Neural progenitor cell (in vitro differentiated cells): ENCODE results near the gene SPSB4. TPM values are rescaled to one million over a fixed set of nuclear protein-coding genes. Genes with fewer than 3 reads are reported as not detected.

Source experiments
- DNase-seq: peaks from one replicate; pipeline ENCODE4 v3.0.0-alpha.2; 2016; ENCODE audit warnings: low spot score
- H2AFZ ChIP-seq: fragments of 200-600 bp; sonication (generic); replicated peaks from 2 replicates; pipeline ENCODE4 v1.6.1; 2016; ENCODE audit warnings: antibody characterized with exemption
- H3F3A ChIP-seq: fragments of 200-600 bp; sonication (generic); 2 replicates; pipeline ENCODE4 v1.6.1; 2016; ENCODE audit warnings: antibody characterized with exemption, low read depth
- H3K27ac ChIP-seq: fragments of 200-600 bp; sonication (generic); 2 replicates; pipeline ENCODE4 v1.5.1; 2016; ENCODE audit warnings: mild to moderate bottlenecking
- H3K27me3 ChIP-seq: fragments of 200-600 bp; sonication (generic); 2 replicates; pipeline ENCODE4 v1.6.1; 2016; ENCODE audit warnings: mild to moderate bottlenecking, moderate library complexity
- H3K36me3 ChIP-seq: fragments of 200-600 bp; sonication (generic); 2 replicates; pipeline ENCODE4 v1.5.1; 2016
- H3K4me1 ChIP-seq: fragments of 200-600 bp; sonication (generic); 2 replicates; pipeline ENCODE4 v1.6.1; 2016; ENCODE audit warnings: mixed run types
- H3K4me2 ChIP-seq: fragments of 200-600 bp; sonication (generic); 2 replicates; pipeline ENCODE4 v1.6.1; 2016
- H3K4me3 ChIP-seq: fragments of 200-600 bp; sonication (generic); 2 replicates; pipeline ENCODE4 v1.5.1; 2016
- H3K79me2 ChIP-seq: fragments of 200-600 bp; sonication (generic); 2 replicates; pipeline ENCODE4 v1.6.1; 2016; ENCODE audit warnings: low read depth
- H3K9ac ChIP-seq: fragments of 200-600 bp; sonication (generic); 2 replicates; pipeline ENCODE4 v1.6.1; 2016
- H3K9me3 ChIP-seq: fragments of 200-600 bp; sonication (generic); 2 replicates; pipeline ENCODE4 v1.5.1; 2016; ENCODE audit warnings: low read depth
- H4K20me1 ChIP-seq: fragments of 200-600 bp; sonication (generic); 2 replicates; pipeline ENCODE4 v1.6.1; 2016; ENCODE audit warnings: low read depth
- H3K27ac Mint-ChIP-seq: 3 replicates; pipeline ENCODE4 v1.8.0; 2021; ENCODE audit warnings: mixed read lengths
- H3K27me3 Mint-ChIP-seq: 2 replicates; pipeline ENCODE4 v1.8.0; 2022; ENCODE audit warnings: low read depth, mild to moderate bottlenecking, inconsistent platforms, moderate library complexity, mixed read lengths; ENCODE audit not compliant: insufficient read depth
- H3K36me3 Mint-ChIP-seq: 3 replicates; pipeline ENCODE4 v1.8.0; 2021; ENCODE audit warnings: mixed read lengths
- H3K4me1 Mint-ChIP-seq: 3 replicates; pipeline ENCODE4 v1.8.0; 2021; ENCODE audit warnings: mixed read lengths
- H3K4me3 Mint-ChIP-seq: 3 replicates; pipeline ENCODE4 v1.8.0; 2021; ENCODE audit warnings: mild to moderate bottlenecking, moderate library complexity, mixed read lengths
- H3K9me3 Mint-ChIP-seq: 3 replicates; pipeline ENCODE4 v1.8.0; 2020; ENCODE audit warnings: mixed read lengths
- EZH2 ChIP-seq: fragments of 200-600 bp; sonication (generic); IDR thresholded peaks from 2 replicates; pipeline ENCODE4 v1.6.1; 2017; ENCODE audit warnings: antibody characterized with exemption, mild to moderate bottlenecking, moderate library complexity
- EZH2phosphoT487 ChIP-seq: fragments of 200-600 bp; sonication (generic); IDR thresholded peaks from 2 replicates; pipeline ENCODE4 v1.6.1; 2017; ENCODE audit warnings: antibody characterized with exemption
- total RNA-seq: library from RNA; depleted of rRNA; stranded (reverse); fragments of >200 nt; gene quantifications from 2 replicates; pipeline ENCODE4 v1.2.3, GENCODE V29; 2015; ENCODE audit warnings: low replicate concordance
- TF ChIP-seq, protein P1 (sequence below): fragments of 200-600 bp; sonication (generic); IDR thresholded peaks from 2 replicates; pipeline ENCODE4 v1.5.1; 2017; ENCODE audit warnings: antibody characterized with exemption, mild to moderate bottlenecking

Gene SPSB4
- total RNA-seq, 1 donor from 2014 or later, result 4.9 TPM

DNA sequence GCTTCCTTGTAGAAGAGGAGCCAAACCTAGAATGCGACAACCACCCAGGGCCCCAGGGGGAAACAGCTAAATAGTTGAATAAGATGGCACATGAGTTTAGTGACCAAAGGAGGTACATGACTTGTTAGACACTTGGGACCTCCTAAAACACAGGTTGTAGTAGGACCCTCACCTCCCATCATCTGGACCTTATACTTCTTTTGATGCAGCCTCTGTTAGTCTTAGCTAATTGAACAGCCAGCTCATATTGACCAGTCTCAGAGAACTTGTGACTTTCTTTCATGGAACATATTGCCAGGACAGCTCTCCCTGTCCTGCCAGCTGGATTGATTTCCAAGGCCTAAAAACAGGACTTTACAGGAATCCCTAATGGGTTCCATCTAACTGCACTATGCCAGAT lies 45.0 kb downstream of the SPSB4 start:
- no peak for DNase-seq
- no peak overlapping the region for H3K4me3 Mint-ChIP-seq
- H3K4me1 ChIP-seq, result peaks cover 43% of the 10 kb centered on the region

DNA sequence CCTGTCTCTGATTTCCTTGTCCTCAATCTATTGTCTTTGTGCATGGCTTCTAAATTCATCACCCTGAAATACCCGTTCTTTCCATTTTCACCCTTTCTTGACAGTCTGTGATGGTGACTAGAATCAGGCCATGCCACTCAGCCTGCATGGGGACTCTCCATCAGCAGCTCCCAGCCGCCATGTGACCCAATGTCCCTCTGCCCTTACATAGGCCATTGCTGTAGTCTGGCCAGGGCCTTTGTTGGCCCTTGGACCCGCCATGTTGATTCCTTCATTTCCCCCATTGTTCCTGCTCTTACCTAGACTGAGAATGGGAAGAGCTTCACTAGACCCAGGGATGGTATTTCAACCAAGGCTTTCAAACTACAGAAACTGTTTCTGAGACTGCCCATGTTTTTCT lies 45.8 kb downstream of the SPSB4 start:
- Histone ChIP-seq H3K36me3 (no peaks in the 10 kb centered on the region), H3K4me2 (no peak overlapping the region), H3K27ac (no peak overlapping the region), H2AFZ (no peak overlapping the region), H3F3A (peaks cover 23% of the 10 kb centered on the region), H3K4me1 (peaks cover 35% of the 10 kb centered on the region), H3K79me2 (no peaks in the 10 kb centered on the region), H3K9ac (no peak overlapping the region), H4K20me1 (no peaks in the 10 kb centered on the region), H3K9me3 (peaks cover 4% of the 10 kb centered on the region), H3K4me3 (no peak overlapping the region), H3K27me3 (no peaks in the 10 kb centered on the region)
- H3K27ac Mint-ChIP-seq, result peak overlapping the region; percentile 42
- DNase-seq, result no peak
- peaks cover 58% of the 10 kb centered on the region for H3K4me1 Mint-ChIP-seq
- H3K4me3 Mint-ChIP-seq, result no peak overlapping the region
- TF ChIP-seq, protein P1, sequence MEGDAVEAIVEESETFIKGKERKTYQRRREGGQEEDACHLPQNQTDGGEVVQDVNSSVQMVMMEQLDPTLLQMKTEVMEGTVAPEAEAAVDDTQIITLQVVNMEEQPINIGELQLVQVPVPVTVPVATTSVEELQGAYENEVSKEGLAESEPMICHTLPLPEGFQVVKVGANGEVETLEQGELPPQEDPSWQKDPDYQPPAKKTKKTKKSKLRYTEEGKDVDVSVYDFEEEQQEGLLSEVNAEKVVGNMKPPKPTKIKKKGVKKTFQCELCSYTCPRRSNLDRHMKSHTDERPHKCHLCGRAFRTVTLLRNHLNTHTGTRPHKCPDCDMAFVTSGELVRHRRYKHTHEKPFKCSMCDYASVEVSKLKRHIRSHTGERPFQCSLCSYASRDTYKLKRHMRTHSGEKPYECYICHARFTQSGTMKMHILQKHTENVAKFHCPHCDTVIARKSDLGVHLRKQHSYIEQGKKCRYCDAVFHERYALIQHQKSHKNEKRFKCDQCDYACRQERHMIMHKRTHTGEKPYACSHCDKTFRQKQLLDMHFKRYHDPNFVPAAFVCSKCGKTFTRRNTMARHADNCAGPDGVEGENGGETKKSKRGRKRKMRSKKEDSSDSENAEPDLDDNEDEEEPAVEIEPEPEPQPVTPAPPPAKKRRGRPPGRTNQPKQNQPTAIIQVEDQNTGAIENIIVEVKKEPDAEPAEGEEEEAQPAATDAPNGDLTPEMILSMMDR, result no peak
- no peak for TF ChIP-seq EZH2phosphoT487
- peaks cover 6% of the 10 kb centered on the region for H3K27me3 Mint-ChIP-seq
- peaks cover 32% of the 10 kb centered on the region for H3K36me3 Mint-ChIP-seq
- H3K9me3 Mint-ChIP-seq, result peaks cover 19% of the 10 kb centered on the region

More for the DNA sequence above, 45.0 kb downstream of the SPSB4 start:
- Mint-ChIP-seq H3K9me3 (peaks cover 19% of the 10 kb centered on the region), H3K27ac (peak overlapping the region; percentile 100), H3K27me3 (peaks cover 6% of the 10 kb centered on the region), H3K4me1 (peaks cover 61% of the 10 kb centered on the region), H3K36me3 (peaks cover 26% of the 10 kb centered on the region)
- Histone ChIP-seq H3K27me3 (no peaks in the 10 kb centered on the region), H3K4me2 (no peak overlapping the region), H3K79me2 (no peaks in the 10 kb centered on the region), H3K9ac (no peak overlapping the region), H4K20me1 (no peaks in the 10 kb centered on the region), H3F3A (peaks cover 30% of the 10 kb centered on the region), H3K27ac (no peak overlapping the region), H3K36me3 (no peaks in the 10 kb centered on the region), H3K4me3 (no peak overlapping the region), H3K9me3 (peaks cover 4% of the 10 kb centered on the region), H2AFZ (no peak overlapping the region)
- TF ChIP-seq EZH2phosphoT487 (no peak), EZH2 (no peak)
- TF ChIP-seq, protein P1, result no peak

DNA sequence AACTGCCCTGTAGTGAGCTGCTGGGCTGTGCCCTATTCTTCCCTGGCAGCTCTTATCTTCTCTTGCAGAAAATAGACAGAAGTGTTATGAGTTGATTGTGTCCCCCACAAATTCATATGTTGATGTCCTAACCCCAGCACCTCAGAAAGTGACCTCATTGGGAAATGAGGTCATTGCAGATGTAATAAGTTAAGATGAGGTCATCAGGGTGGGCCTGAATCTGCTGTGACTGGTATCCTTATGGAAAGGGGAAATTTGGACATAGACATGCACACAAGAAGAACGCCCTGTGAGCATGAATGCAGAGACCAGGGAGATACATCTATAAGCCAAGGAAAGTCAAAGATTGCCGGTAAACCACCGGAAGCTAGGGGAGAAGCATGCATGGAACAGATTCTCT lies 49.0 kb downstream of the SPSB4 start:
- Histone ChIP-seq H3K27me3 (no peaks in the 10 kb centered on the region), H3K4me3 (no peak overlapping the region), H3F3A (peaks cover 9% of the 10 kb centered on the region), H3K4me1 (peaks cover 24% of the 10 kb centered on the region), H4K20me1 (no peaks in the 10 kb centered on the region), H2AFZ (no peak overlapping the region), H3K36me3 (no peaks in the 10 kb centered on the region), H3K9ac (no peak overlapping the region), H3K4me2 (no peak overlapping the region), H3K27ac (no peak overlapping the region), H3K9me3 (peaks cover 4% of the 10 kb centered on the region), H3K79me2 (no peaks in the 10 kb centered on the region)
- Mint-ChIP-seq H3K4me3 (no peak overlapping the region), H3K4me1 (peaks cover 55% of the 10 kb centered on the region), H3K36me3 (peaks cover 34% of the 10 kb centered on the region), H3K27me3 (peaks cover 9% of the 10 kb centered on the region), H3K9me3 (peaks cover 19% of the 10 kb centered on the region), H3K27ac (no peak overlapping the region)
- TF ChIP-seq, protein P1, result no peak
- TF ChIP-seq EZH2 (no peak), EZH2phosphoT487 (no peak)
- no peak for DNase-seq
